Body of pancreas (tissue), 4 donors: ENCODE measurements around the gene SMIM27.

ENCODE experiments used
- CTCF ChIP-seq, 7 experiments: fragments of 450-650 bp in 4 of 7; fragments of 200-600 bp in 3 of 7; sonication (generic) in 3 of 7; IDR thresholded peaks; one replicate each; pipeline ENCODE4 v1.5.1; 2016 to 2019; ENCODE audit warnings: antibody characterized with exemption in 7 of 7
- POLR2A ChIP-seq, 3 donors: fragments of 450-650 bp; IDR thresholded peaks; one replicate each; pipeline ENCODE4 v1.6.1; 2016; ENCODE audit warnings: antibody characterized with exemption in 3 of 3, mild to moderate bottlenecking in 2 of 3

DNA sequence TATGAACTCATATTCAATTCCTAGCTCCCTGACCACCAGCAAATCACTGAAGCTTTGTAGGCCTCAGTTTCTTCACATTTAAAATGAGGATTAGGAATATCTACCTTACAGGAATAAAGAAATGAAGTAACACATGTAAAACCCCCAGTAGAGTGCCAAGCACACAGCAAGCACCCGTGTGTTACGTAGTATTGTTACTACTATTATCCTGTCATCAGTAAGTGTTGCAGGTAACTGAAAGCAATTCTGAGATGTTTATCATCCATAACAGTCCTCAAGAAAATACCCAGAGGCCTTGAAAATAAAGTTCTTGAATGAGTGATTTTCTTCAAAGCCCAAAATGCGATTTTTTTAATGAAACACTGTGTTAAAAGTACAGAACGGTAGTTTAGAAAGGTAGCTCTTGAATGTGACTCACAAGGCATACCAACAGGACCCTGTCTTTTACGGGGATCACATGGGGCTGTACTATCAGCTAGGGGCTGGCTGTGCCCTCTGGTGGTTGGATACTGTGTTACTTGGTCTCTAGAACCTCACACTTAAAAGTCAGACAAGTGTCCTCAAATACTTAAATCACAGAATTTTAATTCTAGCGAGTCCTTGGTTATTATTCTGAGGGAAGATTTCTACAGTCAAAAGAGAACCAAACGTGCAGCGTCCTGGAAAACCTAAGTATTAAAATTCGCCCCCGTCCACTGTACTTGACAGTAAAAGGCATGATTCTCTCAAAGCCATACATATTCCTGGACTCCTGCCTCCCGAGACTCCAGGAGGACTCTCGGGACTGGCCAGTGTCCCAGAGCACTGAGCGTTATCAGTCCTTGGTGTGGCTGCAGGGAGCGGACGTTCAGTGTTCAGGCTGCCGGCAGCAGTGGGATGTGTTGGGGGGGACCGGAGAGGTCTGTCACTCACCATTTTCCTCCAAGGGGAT is 20.1 kb downstream of the SMIM27 start:
- TF ChIP-seq CTCF (IDR thresholded peaks at IDR 0.05) (peak; percentile 11 to 66 (median 49)), POLR2A (IDR thresholded peaks at IDR 0.05) (no peak)
